Measurements from ENCODE around the gene KCNMB3. TPM values are rescaled to one million over a fixed set of nuclear protein-coding genes. Genes with fewer than 3 reads are reported as not detected.
"Not testable (repeated sequence)": the region's sequence is repeated elsewhere in the genome, so short reads cannot be mapped to it uniquely, and the experiment has no call there.

KCNMB3 gene
- total and polyA plus RNA-seq, 10 donors, result 4.5 to 10.5 (median 7.0) TPM

GRCh38 chr3:179276743-179277142 is 25.8 kb upstream of the KCNMB3 start:
- Histone ChIP-seq H3K36me3 (no peaks in the 10 kb centered on the region), H3K4me1 (no peaks in the 10 kb centered on the region), H3K27me3 (replicated peaks in 1 of 7) (peaks cover 0 to 10% (median 0%) of the 10 kb centered on the region in 7 donors), H3K4me3 (no peak overlapping the region), H3K27ac (no peak overlapping the region), H3K9me3 (no peaks in the 10 kb centered on the region)
- no peak for TF ChIP-seq POLR2A (IDR thresholded peaks at IDR 0.05)
- TF ChIP-seq CTCF (IDR thresholded peaks at IDR 0.05 in 8 of 11, conservative IDR thresholded peaks at IDR 0.05 in 3 of 11), result no peak
- TF ChIP-seq POLR2AphosphoS5 (IDR thresholded peaks at IDR 0.05), result no peak
- intact Hi-C loops (cut with DNase I; ENCODE audit: low total_unique reads), result no loop called here
- no peak for DNase-seq
- 89 to 94% (median 92%) methylated on average over 3 of the region's 3 CpGs for WGBS, 5 donors

GRCh38 chr3:179276001-179276400 is 25.1 kb upstream of the KCNMB3 start:
- TF ChIP-seq POLR2AphosphoS5 (IDR thresholded peaks at IDR 0.05) (no peak), POLR2A (IDR thresholded peaks at IDR 0.05) (no peak), CTCF (IDR thresholded peaks at IDR 0.05 in 8 of 11, conservative IDR thresholded peaks at IDR 0.05 in 3 of 11) (no peak)
- peaks cover 0 to 10% (median 0%) of the 10 kb centered on the region in 7 donors for H3K27me3 ChIP-seq (replicated peaks in 1 of 7)
- no peak overlapping the region for H3K27ac ChIP-seq
- intact Hi-C loops (cut with DNase I; ENCODE audit: low total_unique reads), result no loop called here
- no peaks in the 10 kb centered on the region for H3K4me1 ChIP-seq
- DNase-seq, result no peak
- 68 to 80% (median 70%) methylated on average over 3 of the region's 3 CpGs for WGBS, 5 donors
- H3K36me3 ChIP-seq, result no peaks in the 10 kb centered on the region
- no peak overlapping the region for H3K4me3 ChIP-seq
- H3K9me3 ChIP-seq, result no peaks in the 10 kb centered on the region

GRCh38 chr3:179274434-179274833 is 23.5 kb upstream of the KCNMB3 start:
- H3K27ac ChIP-seq; intact Hi-C loops (cut with DNase I; ENCODE audit: low total_unique reads); H3K4me3 ChIP-seq; H3K36me3 ChIP-seq; H3K27me3 ChIP-seq (replicated peaks in 1 of 7); H3K4me1 ChIP-seq; H3K9me3 ChIP-seq; DNase-seq: not testable (repeated sequence)
- WGBS, 5 donors, result 84 to 91% (median 90%) methylated on average over 2 of the region's 2 CpGs

GRCh38 chr3:179272385-179272784 is 21.5 kb upstream of the KCNMB3 start:
- Histone ChIP-seq H3K4me1 (peaks cover under 1 to 21% (median 12%) of the 10 kb centered on the region in 6 donors), H3K27me3 (replicated peaks in 1 of 7) (no peaks in the 10 kb centered on the region), H3K27ac (no peak overlapping the region), H3K4me3 (no peak overlapping the region), H3K9me3 (no peaks in the 10 kb centered on the region), H3K36me3 (no peaks in the 10 kb centered on the region)
- DNase-seq, result no peak
- TF ChIP-seq CTCF (IDR thresholded peaks at IDR 0.05 in 8 of 11, conservative IDR thresholded peaks at IDR 0.05 in 3 of 11) (peak in 3 of 11 experiments; percentile 17 to 35 (median 32)), POLR2AphosphoS5 (IDR thresholded peaks at IDR 0.05) (no peak), POLR2A (IDR thresholded peaks at IDR 0.05) (no peak)
- 90 to 95% (median 92%) methylated on average over 3 of the region's 3 CpGs for WGBS, 5 donors
- intact Hi-C loops (cut with DNase I; ENCODE audit: low total_unique reads), result no loop called here
